RWPE1 (cell line): ENCODE measurements around the gene DEF6.

Experiments
- CTCF ChIA-PET: fragments of 350-600 bp; sonication (Branson Sonifier 250); formaldehyde crosslinking; extraction: SDS; loops from one replicate; lab custom pipeline; 2021; lab: Yijun Ruan, JAX
- POLR2A ChIA-PET: fragments of 400-600 bp; formaldehyde crosslinking; extraction: SDS; loops from one replicate; lab custom pipeline; 2020; ENCODE audit warnings: antibody characterized with exemption; ENCODE audit not compliant: low non-redundant PET; lab: Yijun Ruan, JAX
- DNase-seq: peaks from one replicate; pipeline ENCODE4 v3.0.0; 2012; ENCODE audit warnings: low spot score
- H3K27ac ChIP-seq: fragments of 450-650 bp; 2 replicates; pipeline ENCODE4 v1.5.1; 2017
- TF ChIP-seq, protein P1 (sequence below): fragments of 450-650 bp; conservative IDR thresholded peaks from 2 replicates; pipeline ENCODE4 v1.5.1; 2017; ENCODE audit warnings: low read depth, mild to moderate bottlenecking

DEF6 gene

DNA sequence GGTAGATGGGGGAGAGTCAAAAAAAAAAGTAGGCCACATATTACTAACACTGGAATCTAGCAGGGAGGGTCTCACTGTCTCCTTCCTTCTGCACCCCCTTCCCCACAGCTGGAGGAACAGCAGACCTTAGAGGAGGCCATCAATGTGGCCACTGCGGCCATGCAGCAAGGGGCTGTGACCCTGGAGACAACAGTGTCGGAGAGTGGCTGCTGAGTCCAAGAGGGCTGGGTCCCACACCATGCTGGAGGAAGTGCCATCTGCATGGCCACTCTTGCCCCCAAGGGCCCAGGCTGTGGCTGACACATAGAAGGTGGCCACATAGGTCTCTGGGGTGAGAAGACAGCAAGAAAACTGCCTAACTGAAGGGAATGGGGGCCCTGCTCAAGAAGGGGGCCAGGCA is 2.6 kb upstream of the DEF6 start:
- ChIA-PET CTCF (interaction anchor here (0.6 to 2.5 kb wide), 2 partner anchors 47 to 295 kb away, joined by 3 to 16 read pairs; partner anchors contain the start of gene PPARD), POLR2A (no interaction called here)
- peak overlapping the region; percentile 93 for H3K27ac ChIP-seq
- no peak for DNase-seq
- TF ChIP-seq, protein P1, sequence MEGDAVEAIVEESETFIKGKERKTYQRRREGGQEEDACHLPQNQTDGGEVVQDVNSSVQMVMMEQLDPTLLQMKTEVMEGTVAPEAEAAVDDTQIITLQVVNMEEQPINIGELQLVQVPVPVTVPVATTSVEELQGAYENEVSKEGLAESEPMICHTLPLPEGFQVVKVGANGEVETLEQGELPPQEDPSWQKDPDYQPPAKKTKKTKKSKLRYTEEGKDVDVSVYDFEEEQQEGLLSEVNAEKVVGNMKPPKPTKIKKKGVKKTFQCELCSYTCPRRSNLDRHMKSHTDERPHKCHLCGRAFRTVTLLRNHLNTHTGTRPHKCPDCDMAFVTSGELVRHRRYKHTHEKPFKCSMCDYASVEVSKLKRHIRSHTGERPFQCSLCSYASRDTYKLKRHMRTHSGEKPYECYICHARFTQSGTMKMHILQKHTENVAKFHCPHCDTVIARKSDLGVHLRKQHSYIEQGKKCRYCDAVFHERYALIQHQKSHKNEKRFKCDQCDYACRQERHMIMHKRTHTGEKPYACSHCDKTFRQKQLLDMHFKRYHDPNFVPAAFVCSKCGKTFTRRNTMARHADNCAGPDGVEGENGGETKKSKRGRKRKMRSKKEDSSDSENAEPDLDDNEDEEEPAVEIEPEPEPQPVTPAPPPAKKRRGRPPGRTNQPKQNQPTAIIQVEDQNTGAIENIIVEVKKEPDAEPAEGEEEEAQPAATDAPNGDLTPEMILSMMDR: no peak

DNA sequence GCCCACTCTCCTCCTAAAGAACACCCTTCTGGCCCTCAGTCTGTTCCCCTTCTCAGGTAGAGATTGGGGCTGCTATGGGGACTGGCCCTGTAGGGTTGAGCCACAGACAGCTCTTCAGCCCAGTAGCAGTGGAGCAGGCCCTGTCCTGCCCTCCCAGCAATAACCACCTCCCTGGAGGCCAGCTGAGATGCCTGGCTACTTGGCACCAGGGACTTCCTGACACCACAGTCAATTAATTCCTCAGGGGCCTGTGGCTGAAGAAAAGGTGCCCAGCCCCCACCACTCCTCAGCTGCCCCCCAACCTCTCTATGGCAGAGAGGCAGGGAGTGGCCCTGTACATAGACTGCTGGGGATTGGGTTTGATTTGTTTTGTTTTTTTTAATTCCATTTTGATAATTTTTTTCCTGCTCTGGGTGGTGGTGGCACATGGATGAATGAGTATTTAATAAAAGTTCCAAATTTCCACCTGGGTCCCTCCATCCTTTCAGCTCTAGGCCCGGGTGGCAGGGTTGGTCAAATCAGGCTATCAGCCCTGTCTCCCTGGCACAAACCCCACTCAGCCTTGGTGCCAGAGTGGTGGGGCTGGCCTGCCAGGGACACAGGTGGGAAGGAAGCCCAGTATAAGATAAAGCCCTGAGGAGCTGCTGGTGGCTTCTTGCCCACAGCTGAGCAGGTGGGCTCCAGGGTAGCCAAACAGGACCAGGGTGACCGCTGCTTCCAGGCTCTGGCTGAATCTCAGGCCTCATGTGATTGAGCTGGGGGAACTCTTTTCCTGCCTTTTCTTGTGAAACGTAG is 1.9 kb upstream of the DEF6 start:
- ChIA-PET POLR2A (interaction anchor here (0.7 kb wide), 1 partner anchor 72 kb away, joined by 3 read pairs; no protein-coding TSS in a partner anchor), CTCF (interaction anchor here (0.6 to 3.3 kb wide), 8 partner anchors 47 to 442 kb away, joined by 3 to 18 read pairs (median 3); partner anchors contain the start of genes FANCE and PPARD)
- peak overlapping the region; percentile 93 for H3K27ac ChIP-seq
- no peak for DNase-seq
- TF ChIP-seq, protein P1: no peak

DNA sequence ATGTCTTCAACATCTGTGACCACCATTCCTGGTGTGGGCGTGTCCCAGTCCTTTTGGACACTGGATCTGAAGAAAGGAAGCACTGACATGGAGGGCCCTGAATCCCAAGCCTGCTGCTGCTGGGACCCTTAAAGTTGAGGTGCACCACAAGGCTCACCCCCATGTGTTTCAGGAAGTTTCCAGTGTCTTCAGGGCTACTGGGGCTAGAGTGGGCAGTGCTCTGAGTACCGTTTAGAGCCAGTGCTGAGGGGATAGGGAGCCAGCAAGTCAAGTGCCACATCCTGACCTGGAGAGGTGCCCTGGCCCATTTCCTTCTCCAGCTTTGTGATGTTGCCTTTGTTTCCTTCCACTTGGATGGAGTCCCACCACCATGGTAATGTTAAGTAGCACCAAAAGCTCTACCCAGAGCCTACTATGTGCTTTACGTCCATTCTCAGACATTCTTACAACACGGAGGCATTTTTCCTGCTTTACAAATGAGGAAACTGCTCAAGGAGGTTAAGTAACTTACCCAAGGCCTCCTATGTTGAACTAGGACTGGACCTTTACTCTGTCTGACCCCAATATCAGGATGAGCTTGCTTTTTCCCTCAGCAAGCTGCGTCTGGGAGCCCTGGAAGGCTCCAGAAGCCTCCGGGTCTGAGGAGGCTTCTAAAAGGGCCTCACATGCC is 552 bp upstream of the DEF6 start:
- DNase-seq: no peak
- POLR2A ChIA-PET: no interaction called here
- CTCF ChIA-PET: interaction anchor here (0.5 to 3.3 kb wide), 19 partner anchors 20 to 763 kb away, joined by 3 to 18 read pairs (median 3); partner anchors contain the start of genes ARMC12, FANCE and PPARD
- TF ChIP-seq, protein P1: no peak
- peak overlapping the region; percentile 93 for H3K27ac ChIP-seq

DNA sequence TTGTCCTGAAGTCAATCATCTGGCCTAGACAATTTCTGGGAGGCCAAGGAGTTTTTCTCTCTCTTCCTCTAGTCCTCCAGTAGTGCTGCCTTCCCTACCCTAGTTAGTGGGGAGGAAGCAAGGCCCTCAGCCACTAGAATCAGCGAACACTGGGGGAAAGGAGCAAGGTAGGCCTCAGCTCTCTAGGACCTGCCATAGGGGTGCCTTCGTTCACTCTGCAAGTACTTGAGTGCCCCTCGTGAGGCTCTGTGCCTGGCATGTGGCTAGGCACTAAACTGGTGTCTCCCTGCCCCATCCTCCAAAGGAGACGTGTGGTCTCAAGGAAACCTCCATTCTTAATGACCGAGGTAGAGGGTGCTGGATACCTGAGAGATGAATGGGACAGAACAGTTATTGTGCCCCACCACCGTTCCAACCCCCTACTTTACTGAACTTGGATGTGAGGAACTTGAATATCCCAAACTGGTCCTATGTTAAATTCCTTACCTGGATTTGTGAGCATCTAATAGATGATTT is 1.1 kb downstream of the DEF6 start:
- ChIA-PET POLR2A (no interaction called here), CTCF (interaction anchor here (0.6 to 3.3 kb wide), 8 partner anchors 25 to 578 kb away, joined by 3 to 18 read pairs (median 5); partner anchors contain the start of genes PPARD and RPL10A)
- H3K27ac ChIP-seq: peak overlapping the region; percentile 93
- DNase-seq: no peak
- TF ChIP-seq, protein P1: no peak

DNA sequence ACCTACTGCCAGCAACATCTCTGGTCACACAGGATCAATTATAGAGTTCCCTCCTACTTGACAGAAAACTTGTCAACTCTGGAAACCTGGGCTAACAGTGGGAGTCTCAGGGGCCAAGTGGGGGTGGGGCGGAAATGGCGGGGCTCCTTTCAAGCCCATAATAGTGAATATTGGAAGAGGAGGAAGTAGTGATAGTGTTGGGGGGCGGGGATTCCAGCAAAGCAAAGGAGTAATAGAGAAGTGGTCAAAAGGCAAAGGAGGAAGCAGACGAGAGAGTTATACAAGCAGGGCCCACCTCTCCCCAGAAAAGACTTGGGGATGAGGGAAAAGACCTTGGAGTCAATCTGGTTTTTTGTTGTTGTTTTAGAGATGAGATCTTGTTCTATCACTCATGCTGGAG is 2.1 kb downstream of the DEF6 start:
- TF ChIP-seq, protein P1: no peak
- no peak overlapping the region; the same call in 1 of the 2 replicates for H3K27ac ChIP-seq
- CTCF ChIA-PET: interaction anchor here (0.7 kb wide), 1 partner anchor 136 kb away, joined by 3 read pairs; no protein-coding TSS in a partner anchor
- DNase-seq: no peak
- POLR2A ChIA-PET: interaction anchor here (0.6 kb wide), 1 partner anchor 26 kb away, joined by 4 read pairs; no protein-coding TSS in a partner anchor

DNA sequence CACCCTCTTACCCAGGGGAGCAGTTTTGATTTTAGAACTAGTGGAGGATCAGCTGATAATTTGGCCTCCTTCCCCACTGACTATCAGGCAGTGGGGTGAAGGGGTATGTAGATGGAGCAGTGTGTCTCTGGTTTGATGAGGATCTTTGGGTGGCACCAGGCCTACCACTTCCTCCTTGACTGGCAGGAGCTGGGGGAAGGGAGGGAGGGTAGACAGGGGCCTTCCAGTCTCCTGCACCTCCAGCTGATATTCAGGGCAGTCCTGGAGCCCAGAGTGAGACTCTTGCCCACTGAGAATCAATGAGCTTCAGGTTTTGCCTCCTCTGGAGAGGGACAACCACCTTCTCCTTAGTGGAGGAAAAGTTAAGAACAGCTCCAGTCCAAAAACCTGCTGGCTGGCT is 3.2 kb downstream of the DEF6 start:
- CTCF ChIA-PET: interaction anchor here (1.3 kb wide), 1 partner anchor 41 kb away, joined by 6 read pairs; the partner anchor contains the start of gene PPARD
- DNase-seq: no peak
- POLR2A ChIA-PET: no interaction called here
- TF ChIP-seq, protein P1: no peak
- peak overlapping the region; percentile 44 for H3K27ac ChIP-seq
